Measurements from ENCODE around the gene LCTL.

- no peak for TF ChIP-seq RAD21 (IDR thresholded peaks at IDR 0.05 in 1 of 2, conservative IDR thresholded peaks at IDR 0.05 in 1 of 2; ENCODE audit: low read depth in 2 of 2, low read length in 2 of 2)
- TF ChIP-seq EZH2 (IDR thresholded peaks at IDR 0.05; ENCODE audit: low read depth, low read length, severe bottlenecking), result no peak
- TF ChIP-seq CTCF (IDR thresholded peaks at IDR 0.05; ENCODE audit: control extremely low read depth in 1 of 3, insufficient read depth in 1 of 3, low read depth in 1 of 3, low read length in 3 of 3), result no peak
- no peak for TF ChIP-seq CHD2 (IDR thresholded peaks at IDR 0.05; ENCODE audit: low read length)
- no peak for TF ChIP-seq CEBPB (IDR thresholded peaks at IDR 0.05; ENCODE audit: low read depth, low read length)
- no peak for TF ChIP-seq KDM1A (IDR thresholded peaks at IDR 0.05; ENCODE audit: borderline replicate concordance, low read length)
- no peak for TF ChIP-seq JUND (IDR thresholded peaks at IDR 0.05; ENCODE audit: low read length)
- TF ChIP-seq POLR2AphosphoS5 (IDR thresholded peaks at IDR 0.05; ENCODE audit: low read depth, low read length), result no peak
- TF ChIP-seq YY1 (IDR thresholded peaks at IDR 0.05; ENCODE audit: low read depth, low read length), result no peak
- no peak for TF ChIP-seq POLR2A (IDR thresholded peaks at IDR 0.05; ENCODE audit: control extremely low read depth in 1 of 2, low read depth in 2 of 2, low read length in 2 of 2)
- TF ChIP-seq SIN3A (conservative IDR thresholded peaks at IDR 0.05 in 1 of 2, IDR thresholded peaks at IDR 0.05 in 1 of 2; ENCODE audit: low read depth in 1 of 2, low read length in 2 of 2), result no peak
- no peak for TF ChIP-seq USF2 (IDR thresholded peaks at IDR 0.05; ENCODE audit: low read length)
Measured at GRCh38 chr15:66578286-66578875, 12.6 kb upstream of the LCTL start.

Measured in H1 (cell line).